HuH-7 (cell line): Measurements from ENCODE around the gene SMIM5.

ENCODE experiments used
- DNase-seq: peaks from one replicate; pipeline ENCODE4 v3.0.0; 2011; ENCODE audit warnings: low spot score

Gene SMIM5

DNA sequence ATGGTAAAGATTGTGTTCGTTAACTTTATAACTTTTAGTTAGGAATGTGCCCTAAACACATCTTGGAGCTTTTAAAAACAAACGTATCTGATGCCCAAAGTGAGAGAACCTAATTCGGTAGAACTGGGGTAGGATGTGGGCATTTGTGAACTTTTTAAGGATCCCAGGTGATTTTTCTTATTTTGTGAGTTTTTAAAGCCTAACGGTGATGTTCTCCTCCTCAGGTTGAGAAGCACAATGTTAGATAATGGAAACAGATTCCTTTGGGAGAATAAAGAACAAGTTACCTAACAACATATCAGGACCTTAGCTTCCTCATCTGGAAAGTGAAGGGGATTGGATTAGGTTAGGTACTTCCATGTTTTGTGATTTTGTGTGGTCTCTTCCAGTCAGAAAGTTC lies 34.6 kb downstream of the SMIM5 start:
- no peak for DNase-seq

DNA sequence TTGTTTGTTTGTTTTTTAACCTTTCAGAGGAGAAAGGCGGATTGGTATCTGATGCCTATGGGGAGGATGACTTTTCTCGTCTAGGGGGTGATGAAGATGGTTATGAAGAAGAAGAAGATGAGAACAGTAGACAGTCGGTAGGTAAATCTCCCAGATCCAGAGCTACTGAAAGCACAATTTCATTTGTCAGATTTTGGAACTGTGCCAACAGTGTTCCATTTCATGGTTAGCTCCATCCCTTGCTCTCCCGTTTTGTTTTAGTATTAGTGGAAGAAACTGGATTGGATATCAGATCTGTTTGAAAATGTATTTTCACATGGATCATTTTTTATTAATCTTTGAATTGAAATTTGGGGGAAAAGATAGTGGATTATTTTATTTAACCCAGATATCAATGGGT lies 35.3 kb downstream of the SMIM5 start:
- DNase-seq, result no peak

DNA sequence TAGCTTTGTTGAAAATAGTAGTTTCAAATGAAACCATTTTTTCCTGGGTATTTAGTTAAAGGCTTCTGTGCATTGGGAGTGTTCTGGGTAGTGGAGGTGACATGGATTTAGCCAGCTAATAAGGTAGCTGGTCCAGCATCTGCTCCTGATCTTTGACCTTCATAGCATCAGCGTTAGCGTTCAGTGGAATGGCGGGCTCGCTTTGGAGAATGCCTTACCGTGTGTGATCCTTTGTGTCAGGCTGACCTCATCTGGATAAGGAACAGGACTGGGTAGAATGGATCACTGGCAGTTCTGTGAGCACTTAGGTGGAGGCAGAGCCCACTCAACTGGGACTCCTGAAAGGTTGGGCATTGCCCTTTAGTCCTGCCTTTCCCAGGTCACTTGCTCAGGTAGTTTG lies 37.6 kb downstream of the SMIM5 start:
- no peak for DNase-seq

DNA sequence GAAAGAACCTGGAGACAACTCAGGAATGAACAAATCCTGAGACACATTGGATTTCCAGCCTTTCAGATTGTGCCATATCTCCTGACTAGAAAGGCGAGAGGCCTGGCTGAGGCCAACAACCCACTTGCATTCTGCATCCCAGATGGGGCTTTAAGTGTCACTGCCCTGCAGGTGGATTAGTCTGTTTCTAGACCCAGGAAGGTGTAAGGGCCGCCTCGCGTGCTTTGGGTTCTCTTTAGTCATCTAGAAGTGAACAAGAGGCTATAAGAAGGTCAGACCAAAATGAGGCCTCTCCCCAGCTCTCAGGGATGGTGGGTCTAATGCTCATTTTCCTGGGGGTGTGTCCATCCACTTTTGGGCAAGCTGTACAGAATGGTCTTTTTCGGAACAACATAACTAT lies 38.8 kb downstream of the SMIM5 start:
- no peak for DNase-seq

DNA sequence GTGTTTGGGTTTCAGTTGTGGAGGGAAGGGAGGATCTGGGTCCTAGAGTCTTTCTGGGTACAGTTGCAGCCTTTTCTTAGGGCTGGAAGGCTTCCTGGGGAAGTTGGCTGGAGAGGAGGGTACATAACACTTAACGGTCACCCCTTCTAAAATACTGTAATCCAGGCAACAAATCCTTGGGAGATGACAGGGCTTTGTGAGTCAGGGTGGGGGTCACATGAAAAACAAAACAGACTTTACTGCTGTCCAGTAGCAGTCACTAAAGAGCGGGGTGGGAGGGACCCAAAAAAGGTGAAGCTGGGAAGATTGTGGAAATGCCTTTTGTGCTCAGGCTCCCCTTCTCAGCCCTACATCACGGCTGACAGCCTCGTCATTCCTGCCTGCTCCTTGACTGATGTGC lies 40.3 kb downstream of the SMIM5 start:
- no peak for DNase-seq

DNA sequence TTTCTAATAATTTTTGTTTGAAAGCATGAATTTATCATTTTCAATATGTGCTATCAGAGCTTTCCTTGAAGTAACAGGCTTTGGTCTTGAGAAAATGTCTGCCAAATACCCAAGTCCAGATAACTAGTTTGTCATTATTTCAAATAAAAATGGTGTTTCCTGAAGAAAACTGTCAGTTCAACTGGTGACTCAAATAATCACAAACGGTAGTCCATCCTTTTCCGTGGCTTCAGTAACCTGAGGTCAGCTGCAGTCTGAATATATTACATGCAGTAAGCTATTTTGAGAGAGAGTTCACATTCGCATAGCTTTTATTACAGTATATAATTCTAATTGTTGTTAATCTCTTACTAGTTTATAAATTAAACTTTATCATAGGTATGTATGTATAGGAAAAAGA lies 43.2 kb downstream of the SMIM5 start:
- no peak for DNase-seq

DNA sequence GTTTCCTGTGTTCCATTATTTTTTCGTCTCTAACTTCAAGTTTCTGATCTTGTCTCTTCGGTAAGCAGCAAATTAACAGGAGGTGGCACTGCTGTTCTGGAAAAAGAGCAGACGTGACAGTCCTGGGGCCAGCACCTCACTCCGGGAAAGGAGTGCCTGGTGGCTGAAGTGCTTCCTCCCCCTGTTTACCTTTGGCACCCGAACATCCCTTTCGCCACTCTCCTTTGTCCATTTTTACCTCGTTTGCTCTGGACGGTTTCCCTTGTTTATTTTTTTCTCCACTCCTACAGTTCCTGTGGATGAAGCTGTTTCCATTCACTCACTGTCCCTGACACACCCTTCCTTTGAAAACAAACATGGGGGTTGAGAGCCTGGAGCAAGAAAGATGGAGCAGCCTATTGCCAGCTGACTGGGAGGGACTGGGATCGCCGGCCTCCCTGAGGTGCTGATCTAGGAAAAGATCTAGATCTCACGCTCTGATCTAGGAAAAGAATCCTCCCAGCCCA lies 46.5 kb downstream of the SMIM5 start:
- DNase-seq, result no peak

DNA sequence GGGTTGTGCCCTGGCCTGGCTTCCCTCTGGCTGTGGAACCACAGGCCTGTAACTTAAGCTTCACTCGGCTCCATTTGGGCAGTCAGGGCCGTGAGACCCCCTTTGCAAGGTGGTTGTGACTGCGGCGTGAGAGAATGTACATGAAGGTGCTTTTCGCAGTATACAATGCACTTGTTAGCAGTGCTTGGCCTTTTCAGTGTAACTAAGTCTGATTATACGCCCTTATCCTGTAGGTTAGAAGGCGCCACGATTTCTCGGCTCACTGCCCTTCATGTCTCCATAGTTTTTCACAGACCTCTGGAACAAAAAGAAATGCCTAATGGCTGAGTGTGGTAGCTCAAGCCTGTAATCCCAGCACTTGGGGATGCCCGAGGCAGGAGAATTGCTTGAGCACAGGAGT lies 47.2 kb downstream of the SMIM5 start:
- DNase-seq, result no peak

DNA sequence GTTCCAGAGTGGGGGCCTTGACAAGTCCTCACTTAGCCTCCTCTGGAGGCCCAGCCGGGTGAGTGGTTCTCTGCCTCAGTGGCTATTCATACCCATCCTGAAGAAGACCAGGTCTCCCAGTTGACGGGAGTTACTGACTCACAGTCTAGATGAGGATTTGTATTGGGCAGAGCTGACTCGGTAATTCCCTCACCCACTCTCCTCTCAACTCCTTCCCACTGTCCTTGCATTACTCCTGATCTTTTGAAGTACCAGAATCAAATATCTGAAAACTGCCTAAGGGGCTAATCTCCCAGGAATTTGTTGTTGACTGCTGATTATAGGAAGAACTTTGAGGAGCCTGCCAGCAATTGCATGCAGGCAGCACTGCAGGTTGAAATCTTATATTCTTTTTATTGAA lies 48.1 kb downstream of the SMIM5 start:
- no peak for DNase-seq

DNA sequence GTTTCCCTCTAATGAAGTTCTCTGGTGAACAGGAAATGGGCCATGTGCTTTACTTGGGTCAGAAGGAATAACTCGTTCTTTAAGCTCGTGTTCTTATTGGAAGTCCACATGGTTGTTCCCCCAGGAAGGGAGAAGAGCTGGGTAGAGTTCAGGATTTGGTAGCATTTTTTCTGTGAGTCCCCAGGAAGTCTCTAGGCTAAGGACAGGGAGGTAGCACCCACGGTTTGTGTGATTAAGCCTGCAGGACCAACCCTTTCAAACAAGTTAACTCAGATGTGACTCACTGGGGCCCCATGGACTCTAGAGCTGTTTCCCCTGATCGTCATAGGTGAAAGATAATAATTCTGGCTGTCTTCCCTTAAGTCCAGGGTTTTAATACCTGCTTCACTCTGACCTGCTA lies 50.3 kb downstream of the SMIM5 start:
- no peak for DNase-seq

DNA sequence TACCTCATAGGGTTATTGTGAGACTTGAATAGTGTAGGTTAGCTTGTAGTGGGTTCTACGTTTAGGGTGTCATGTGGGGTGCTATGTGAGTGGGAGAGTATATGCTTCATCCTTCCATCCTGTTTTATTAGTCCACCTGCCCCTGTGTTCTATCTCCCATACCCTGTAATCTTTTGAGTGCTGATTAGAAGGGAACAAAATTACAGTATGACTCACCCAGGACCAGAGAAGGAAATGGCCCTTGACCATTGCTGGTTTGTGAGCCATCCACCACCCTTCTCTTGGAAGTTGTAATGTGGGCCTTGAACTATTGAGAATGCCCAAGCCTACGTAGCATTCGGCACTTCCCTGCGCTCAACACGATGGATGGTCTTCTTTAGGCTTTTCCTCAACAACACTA lies 51.0 kb downstream of the SMIM5 start:
- no peak for DNase-seq

DNA sequence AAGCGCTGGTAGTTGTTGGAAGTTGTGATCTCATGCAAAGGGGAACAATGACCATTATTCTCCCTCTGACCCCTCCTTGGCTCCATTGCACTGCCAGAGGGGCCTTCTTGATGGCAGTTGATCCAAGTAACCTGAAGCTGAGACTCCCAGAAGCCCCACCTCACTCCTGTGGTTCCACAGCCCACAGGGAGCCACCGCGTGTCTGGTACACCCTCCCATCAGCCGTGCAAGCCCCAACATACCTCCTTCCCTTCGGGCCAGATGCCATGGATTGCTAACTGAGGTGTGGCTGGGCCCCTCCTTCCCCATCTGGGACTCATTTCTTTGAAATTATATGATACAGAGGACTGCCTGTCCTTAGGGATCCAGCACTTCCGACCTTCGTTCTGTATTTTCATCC lies 51.7 kb downstream of the SMIM5 start:
- no peak for DNase-seq

DNA sequence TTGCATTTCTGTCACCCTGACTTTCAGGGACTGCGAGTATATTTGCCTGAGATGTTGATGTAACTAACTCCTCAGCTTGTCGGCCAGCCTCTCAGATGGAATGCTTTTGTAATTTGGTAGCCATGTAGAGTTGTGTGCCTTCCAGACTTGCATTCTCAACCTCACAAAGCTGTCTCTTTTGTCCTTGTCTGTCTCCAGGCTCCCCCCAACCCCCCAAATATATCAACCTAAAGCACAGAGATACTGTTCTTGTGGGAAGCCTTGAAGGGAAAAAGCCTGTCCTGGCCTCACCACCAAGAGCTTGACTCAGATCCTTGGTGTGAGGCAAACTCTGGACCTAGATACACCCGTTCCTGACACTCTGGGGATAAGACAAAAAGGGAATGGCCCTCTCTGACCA lies 52.3 kb downstream of the SMIM5 start:
- no peak for DNase-seq

DNA sequence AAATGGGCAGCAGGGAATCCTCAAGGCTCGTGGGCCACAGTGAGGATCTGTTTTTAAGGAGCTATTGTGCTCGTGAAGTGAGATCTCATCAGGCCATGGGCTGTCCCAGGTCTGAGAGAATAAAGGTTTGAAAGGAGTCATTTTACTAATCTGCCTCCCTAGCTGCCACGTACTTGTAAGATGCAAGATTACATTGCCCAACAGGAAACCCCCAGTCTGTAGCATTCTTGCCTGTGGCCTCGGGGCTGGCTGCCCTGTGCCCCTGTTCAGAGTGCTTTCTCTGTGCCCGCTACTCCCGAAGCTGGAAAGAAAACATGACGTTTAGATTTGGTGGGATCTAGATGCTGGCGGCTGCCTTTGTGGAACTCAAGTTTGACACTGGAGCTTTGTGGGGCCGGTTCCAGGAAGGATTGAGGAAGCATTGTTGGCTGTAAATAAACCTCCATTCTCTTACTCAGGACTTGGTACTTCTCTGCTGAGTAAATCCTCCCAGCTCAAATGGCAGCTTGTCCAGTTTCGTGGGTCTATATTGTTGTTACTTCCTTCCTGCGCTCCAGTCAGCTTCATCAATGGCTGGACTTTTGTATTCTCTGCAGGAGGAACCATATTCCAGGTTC lies 55.1 kb downstream of the SMIM5 start:
- DNase-seq, result no peak

DNA sequence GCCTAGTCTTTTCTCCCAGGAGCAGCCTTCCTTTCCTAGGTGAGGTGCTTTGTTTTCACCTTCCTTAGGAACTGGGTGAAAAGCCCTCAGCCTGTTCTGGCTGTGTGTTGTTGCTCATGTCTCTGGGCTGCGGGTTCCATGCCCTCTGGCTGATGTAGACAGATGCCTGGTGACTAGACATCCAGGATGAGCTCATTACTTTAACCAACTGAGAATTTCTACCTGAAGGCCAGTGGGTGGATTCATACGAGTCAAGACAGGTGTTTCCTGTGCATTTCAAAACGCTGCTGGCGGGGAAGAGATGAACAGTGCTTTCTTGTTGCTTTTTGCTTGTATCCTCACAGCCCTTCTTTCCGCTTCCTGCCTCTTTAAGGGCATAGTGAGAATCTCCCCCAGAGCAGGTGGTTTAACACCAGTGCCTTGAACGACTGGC lies 56.2 kb downstream of the SMIM5 start:
- DNase-seq, result no peak
